Activated T-cell treated with anti-CD3 and anti-CD28 coated beads, Interleukin-2, amount 50 U/mL, for 24 hours (primary cell): ENCODE data around the gene MFSD2B.
A peak's percentile ranks its signal among the peaks of the same experiment; 100 is the strongest.
"Not testable (repeated sequence)": the region's sequence is repeated elsewhere in the genome, so short reads cannot be mapped to it uniquely, and the experiment has no call there.

Experiments used
- DNase-seq: peaks from one replicate; pipeline ENCODE4 v3.0.0-alpha.2; 2020
- H3K27ac Mint-ChIP-seq: 2 replicates; pipeline ENCODE4 v1.8.0; 2020; ENCODE audit warnings: mild to moderate bottlenecking, mixed read lengths
- H3K27me3 Mint-ChIP-seq: 2 replicates; pipeline ENCODE4 v1.8.0; 2020; ENCODE audit warnings: mixed read lengths
- H3K36me3 Mint-ChIP-seq: 2 replicates; pipeline ENCODE4 v1.8.0; 2020; ENCODE audit warnings: low read depth, mixed read lengths
- H3K4me1 Mint-ChIP-seq: 2 replicates; pipeline ENCODE4 v1.8.0; 2020; ENCODE audit warnings: low read depth, mixed read lengths
- H3K4me3 Mint-ChIP-seq: 2 replicates; pipeline ENCODE4 v1.8.0; 2020; ENCODE audit warnings: mild to moderate bottlenecking, moderate library complexity, mixed read lengths
- H3K9me3 Mint-ChIP-seq: 2 replicates; pipeline ENCODE4 v1.8.0; 2020; ENCODE audit warnings: mixed read lengths

The MFSD2B gene

GRCh38 chr2:24026233-24026632 lies 16.3 kb downstream of the MFSD2B start:
- Mint-ChIP-seq H3K9me3 (no peaks in the 10 kb centered on the region), H3K4me3 (no peak overlapping the region), H3K27me3 (no peaks in the 10 kb centered on the region), H3K36me3 (peaks cover 82% of the 10 kb centered on the region), H3K4me1 (peaks cover 2% of the 10 kb centered on the region), H3K27ac (no peak overlapping the region)
- DNase-seq = no peak

GRCh38 chr2:24038786-24039499 lies 29.1 kb downstream of the MFSD2B start:
- peaks cover 19% of the 10 kb centered on the region for H3K4me1 Mint-ChIP-seq
- peaks cover 55% of the 10 kb centered on the region for H3K36me3 Mint-ChIP-seq
- H3K27me3 Mint-ChIP-seq = no peaks in the 10 kb centered on the region
- no peak overlapping the region for H3K4me3 Mint-ChIP-seq
- H3K9me3 Mint-ChIP-seq = no peaks in the 10 kb centered on the region
- no peak for DNase-seq
- H3K27ac Mint-ChIP-seq = no peak overlapping the region

GRCh38 chr2:24040511-24040910 lies 30.6 kb downstream of the MFSD2B start:
- Mint-ChIP-seq H3K27ac (no peak overlapping the region), H3K36me3 (peaks cover 51% of the 10 kb centered on the region), H3K4me1 (peaks cover 20% of the 10 kb centered on the region), H3K27me3 (no peaks in the 10 kb centered on the region), H3K9me3 (no peaks in the 10 kb centered on the region), H3K4me3 (no peak overlapping the region)
- DNase-seq = no peak

- H3K9me3 Mint-ChIP-seq, H3K27ac Mint-ChIP-seq, H3K27me3 Mint-ChIP-seq, H3K4me3 Mint-ChIP-seq, DNase-seq: not testable (repeated sequence)
- peaks cover 20% of the 10 kb centered on the region for H3K4me1 Mint-ChIP-seq
- peaks cover 34% of the 10 kb centered on the region for H3K36me3 Mint-ChIP-seq
Observed at GRCh38 chr2:24043133-24043532, 33.2 kb downstream of the MFSD2B start.

- H3K27me3 Mint-ChIP-seq = peaks cover 7% of the 10 kb centered on the region
- H3K27ac Mint-ChIP-seq = peak overlapping the region; percentile 11
- H3K36me3 Mint-ChIP-seq = peaks cover 12% of the 10 kb centered on the region
- no peak for DNase-seq
- peak overlapping the region; percentile 96 for H3K4me3 Mint-ChIP-seq
- H3K9me3 Mint-ChIP-seq = no peaks in the 10 kb centered on the region
- peaks cover 22% of the 10 kb centered on the region for H3K4me1 Mint-ChIP-seq
Observed at GRCh38 chr2:24045511-24046508, 35.9 kb downstream of the MFSD2B start.

GRCh38 chr2:24046599-24046929 lies 36.7 kb downstream of the MFSD2B start:
- Mint-ChIP-seq H3K9me3 (no peaks in the 10 kb centered on the region), H3K4me3 (peak overlapping the region; percentile 96), H3K36me3 (peaks cover 10% of the 10 kb centered on the region), H3K27ac (no peak overlapping the region), H3K27me3 (peaks cover 7% of the 10 kb centered on the region), H3K4me1 (peaks cover 22% of the 10 kb centered on the region)
- DNase-seq = no peak

GRCh38 chr2:24046930-24047702 lies 37.2 kb downstream of the MFSD2B start, which contains the start of gene WDCP:
Gene WDCP (minus strand): TSS chr2:24047391. CDS start chr2:24039494, 7,897 bp downstream.
- Mint-ChIP-seq H3K27me3 (peaks cover 7% of the 10 kb centered on the region), H3K36me3 (peaks cover 10% of the 10 kb centered on the region), H3K27ac (peak within 1 kb of the TSS; percentile 94), H3K4me1 (peaks cover 22% of the 10 kb centered on the region), H3K4me3 (peak within 1 kb of the TSS; percentile 96), H3K9me3 (no peaks in the 10 kb centered on the region)
- DNase-seq = peak; percentile 87

- Mint-ChIP-seq H3K36me3 (peaks cover 10% of the 10 kb centered on the region), H3K27me3 (peaks cover 7% of the 10 kb centered on the region), H3K9me3 (no peaks in the 10 kb centered on the region), H3K4me3 (peak overlapping the region; percentile 96), H3K27ac (peak overlapping the region; percentile 94), H3K4me1 (peaks cover 22% of the 10 kb centered on the region)
- no peak for DNase-seq
Observed at GRCh38 chr2:24047703-24048033, 37.8 kb downstream of the MFSD2B start.

GRCh38 chr2:24048769-24049484 lies 39.0 kb downstream of the MFSD2B start:
- no peak for DNase-seq
- peaks cover 22% of the 10 kb centered on the region for H3K4me1 Mint-ChIP-seq
- no peak overlapping the region for H3K27ac Mint-ChIP-seq
- no peaks in the 10 kb centered on the region for H3K9me3 Mint-ChIP-seq
- H3K36me3 Mint-ChIP-seq = peaks cover 5% of the 10 kb centered on the region
- H3K27me3 Mint-ChIP-seq = peaks cover 9% of the 10 kb centered on the region
- H3K4me3 Mint-ChIP-seq = no peak overlapping the region

GRCh38 chr2:24049485-24050021 lies 39.7 kb downstream of the MFSD2B start, which contains the start of gene FKBP1B:
Gene FKBP1B (plus strand): TSS chr2:24049741. CDS start chr2:24049850, 109 bp downstream.
- H3K4me1 Mint-ChIP-seq = peaks cover 22% of the 10 kb centered on the region
- peak; percentile 68 for DNase-seq
- no peak within 1 kb of the TSS for H3K4me3 Mint-ChIP-seq
- H3K9me3 Mint-ChIP-seq = no peaks in the 10 kb centered on the region
- H3K27ac Mint-ChIP-seq = no peak within 1 kb of the TSS
- peaks cover 5% of the 10 kb centered on the region for H3K36me3 Mint-ChIP-seq
- H3K27me3 Mint-ChIP-seq = peaks cover 9% of the 10 kb centered on the region

GRCh38 chr2:24050041-24050979 lies 40.4 kb downstream of the MFSD2B start:
- Mint-ChIP-seq H3K36me3 (peaks cover 5% of the 10 kb centered on the region), H3K27me3 (peaks cover 9% of the 10 kb centered on the region), H3K4me1 (peaks cover 19% of the 10 kb centered on the region), H3K4me3 (no peak overlapping the region), H3K9me3 (no peaks in the 10 kb centered on the region), H3K27ac (no peak overlapping the region)
- DNase-seq = peak; percentile 47

GRCh38 chr2:24051833-24052232 lies 41.9 kb downstream of the MFSD2B start:
- no peaks in the 10 kb centered on the region for H3K9me3 Mint-ChIP-seq

GRCh38 chr2:24052951-24053350 lies 43.1 kb downstream of the MFSD2B start:
- Mint-ChIP-seq H3K4me1 (peaks cover 3% of the 10 kb centered on the region), H3K36me3 (no peaks in the 10 kb centered on the region), H3K9me3 (no peaks in the 10 kb centered on the region), H3K27me3 (peaks cover 6% of the 10 kb centered on the region), H3K27ac (no peak overlapping the region), H3K4me3 (no peak overlapping the region)
- no peak for DNase-seq

More at GRCh38 chr2:24051833-24052232, 41.9 kb downstream of the MFSD2B start:
- no peak overlapping the region for H3K4me3 Mint-ChIP-seq
- peaks cover 4% of the 10 kb centered on the region for H3K36me3 Mint-ChIP-seq
- no peak for DNase-seq
- H3K4me1 Mint-ChIP-seq = peaks cover 10% of the 10 kb centered on the region
- H3K27ac Mint-ChIP-seq = no peak overlapping the region
- peaks cover 9% of the 10 kb centered on the region for H3K27me3 Mint-ChIP-seq
